K562 (cell line): Measurements from ENCODE around the gene TM4SF5. TPM values are rescaled to one million over a fixed set of nuclear protein-coding genes. Genes with fewer than 3 reads are reported as not detected.

Experiments
- CTBP1 ChIP-seq: fragments of 450-650 bp; IDR thresholded peaks from 2 replicates; pipeline ENCODE4 v1.6.1; 2016; ENCODE audit warnings: borderline replicate concordance
- L3MBTL2 ChIP-seq: fragments of 450-650 bp; IDR thresholded peaks from 2 replicates; pipeline ENCODE4 v1.6.1; 2016; ENCODE audit warnings: mild to moderate bottlenecking, moderate library complexity
- MCM7 ChIP-seq, 2 experiments: fragments of 450-650 bp; IDR thresholded peaks; 2 replicates each; pipeline ENCODE4 v1.6.1; 2016 to 2018
- MGA ChIP-seq: fragments of 450-650 bp; IDR thresholded peaks from 2 replicates; pipeline ENCODE4 v1.6.1; 2016; ENCODE audit warnings: mild to moderate bottlenecking, moderate library complexity
- MITF ChIP-seq: IDR thresholded peaks from 2 replicates; pipeline ENCODE4 v1.6.1; 2014; ENCODE audit warnings: antibody characterized with exemption
- NRF1 ChIP-seq, 2 experiments: fragments of 450-650 bp; IDR thresholded peaks in 1 of 2; conservative IDR thresholded peaks in 1 of 2; 2 replicates each; pipeline ENCODE4 v1.6.1; 2014; ENCODE audit warnings: mild to moderate bottlenecking in 2 of 2
- TFAP4 ChIP-seq: sonication (generic); formaldehyde crosslinking; IDR thresholded peaks from 2 replicates; pipeline ENCODE4 v1.8.0; 2022; ENCODE audit warnings: missing genetic modification reagents, mild to moderate bottlenecking, moderate library complexity, borderline replicate concordance
- polyA plus RNA-seq, 8 experiments: library from polyadenylated mRNA; depleted of rRNA in 4 of 8; stranded (reverse) in 5 of 8; unstranded in 3 of 8; fragments of >200 nt; fragmentation: Nextera tagmentation in 2 of 8; fragmentation: Illumina TruSeq in 1 of 8; extraction: Ambion mirVana in 2 of 8; extraction: Trizol in 1 of 8; gene quantifications; 2 replicates each; pipeline versions ENCODE4 v1.2.1 to v1.2.3, GENCODE V29; 2011 to 2014; ENCODE audit warnings: inconsistent platforms in 1 of 8, missing spikeins in 1 of 8
- total RNA-seq, 7 experiments: library from RNA; depleted of rRNA in 6 of 7; stranded (reverse); fragments of >200 nt in 6 of 7; fragmentation: Illumina TruSeq in 2 of 7; extraction: Trizol in 2 of 7; gene quantifications; 2 replicates each; pipeline versions ENCODE4 v1.2.1 to v1.2.3, GENCODE V29; 2011 to 2021; ENCODE audit warnings: low replicate concordance in 1 of 7

The TM4SF5 gene
- total and polyA plus RNA-seq, 9 of the 15 experiments (the other 6 are each of a cell fraction or from before 2014, with no cell fraction given): not detected

- TF ChIP-seq MGA (peak; percentile 27; the same call in 1 of the 2 replicates), NRF1 (conservative IDR thresholded peaks at IDR 0.05 in 1 of 2, IDR thresholded peaks at IDR 0.05 in 1 of 2) (peak in 1 of 2 experiments; percentile 31; a peak in 3 of 4 replicates), MCM7 (IDR thresholded peaks at IDR 0.05) (no peak), TFAP4 (CRISPR knock-in tag) (peak; percentile 86), CTBP1 (0 out of 2 replicates have a peak, but pooled peaks have one; percentile 17), L3MBTL2 (peak; percentile 43; the same call in 1 of the 2 replicates), MITF (0 out of 2 replicates have a peak, but pooled peaks have one; percentile 17)
These were observed 32.3 kb upstream of the TM4SF5 start, which contains the start of the genes CXCL16 and ZMYND15 (continued) for GRCh38 chr17:4739122-4740024.
